HCT116 (cell line): ENCODE data around the gene ARMH1.

Source experiments
- EZH2 ChIP-seq: fragments of 200-600 bp; sonication (generic); IDR thresholded peaks from 2 replicates; pipeline ENCODE4 v1.6.1; 2017; ENCODE audit warnings: antibody characterized with exemption, mixed run types
- SP1 ChIP-seq: IDR thresholded peaks from 2 replicates; pipeline ENCODE4 v1.6.1; 2012; ENCODE audit warnings: low read depth
- TF ChIP-seq, protein P1 (sequence below), 3 experiments: fragments of 200-600 bp in 1 of 3; sonication (generic) in 1 of 3; IDR thresholded peaks in 2 of 3; conservative IDR thresholded peaks in 1 of 3; 2 replicates each; pipeline ENCODE4 v1.5.1; 2012 to 2017; ENCODE audit warnings: low read depth in 2 of 3, low read length in 2 of 3, antibody characterized with exemption in 1 of 3, borderline replicate concordance in 1 of 3, control low read depth in 1 of 3, mild to moderate bottlenecking in 1 of 3, mixed read lengths in 1 of 3, mixed run types in 1 of 3, moderate library complexity in 1 of 3; ENCODE audit not compliant: insufficient read depth in 1 of 3

DNA sequence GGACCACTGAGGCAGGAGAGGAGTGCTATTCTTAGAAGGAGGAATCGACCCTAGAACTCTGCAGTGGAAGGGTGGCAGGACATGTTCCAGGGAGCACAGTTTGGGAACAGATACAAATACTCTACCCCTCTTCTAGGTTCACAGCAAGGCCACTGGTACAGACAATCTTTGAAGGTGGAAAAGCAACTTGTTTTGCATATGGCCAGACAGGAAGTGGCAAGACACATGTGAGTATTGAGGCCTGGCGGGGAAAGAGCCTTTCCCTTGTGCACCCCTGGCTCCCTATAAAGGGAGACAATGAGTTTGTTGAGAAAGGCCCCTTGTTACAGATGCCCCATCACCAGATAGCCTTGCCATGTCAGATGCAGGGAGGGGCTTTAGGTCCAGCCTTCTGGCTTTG, 82.9 kb downstream of the ARMH1 start:
- TF ChIP-seq, protein P1, sequence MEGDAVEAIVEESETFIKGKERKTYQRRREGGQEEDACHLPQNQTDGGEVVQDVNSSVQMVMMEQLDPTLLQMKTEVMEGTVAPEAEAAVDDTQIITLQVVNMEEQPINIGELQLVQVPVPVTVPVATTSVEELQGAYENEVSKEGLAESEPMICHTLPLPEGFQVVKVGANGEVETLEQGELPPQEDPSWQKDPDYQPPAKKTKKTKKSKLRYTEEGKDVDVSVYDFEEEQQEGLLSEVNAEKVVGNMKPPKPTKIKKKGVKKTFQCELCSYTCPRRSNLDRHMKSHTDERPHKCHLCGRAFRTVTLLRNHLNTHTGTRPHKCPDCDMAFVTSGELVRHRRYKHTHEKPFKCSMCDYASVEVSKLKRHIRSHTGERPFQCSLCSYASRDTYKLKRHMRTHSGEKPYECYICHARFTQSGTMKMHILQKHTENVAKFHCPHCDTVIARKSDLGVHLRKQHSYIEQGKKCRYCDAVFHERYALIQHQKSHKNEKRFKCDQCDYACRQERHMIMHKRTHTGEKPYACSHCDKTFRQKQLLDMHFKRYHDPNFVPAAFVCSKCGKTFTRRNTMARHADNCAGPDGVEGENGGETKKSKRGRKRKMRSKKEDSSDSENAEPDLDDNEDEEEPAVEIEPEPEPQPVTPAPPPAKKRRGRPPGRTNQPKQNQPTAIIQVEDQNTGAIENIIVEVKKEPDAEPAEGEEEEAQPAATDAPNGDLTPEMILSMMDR (IDR thresholded peaks at IDR 0.05 in 2 of 3, conservative IDR thresholded peaks at IDR 0.05 in 1 of 3; ENCODE audit: borderline replicate concordance in 1 of 3, insufficient read depth in 1 of 3, low read depth in 2 of 3, low read length in 2 of 3), result no peak
- no peak for TF ChIP-seq EZH2
- no peak for TF ChIP-seq SP1
